ENCODE data around the gene PCAT7. TPM values are rescaled to one million over a fixed set of nuclear protein-coding genes. Genes with fewer than 3 reads are reported as not detected.
"Not testable (repeated sequence)": the region's sequence is repeated elsewhere in the genome, so short reads cannot be mapped to it uniquely, and the experiment has no call there.

Gene PCAT7
- total RNA-seq, 2 donors from 2014 or later, result not detected

- DNase-seq (no peak), ATAC-seq (no peak)
- H3K36me3 Mint-ChIP-seq (ENCODE audit: low read depth), result no peaks in the 10 kb centered on the region
- H3K27ac Mint-ChIP-seq, result no peak overlapping the region
- no peaks in the 10 kb centered on the region for H3K9me3 ChIP-seq (ENCODE audit: control insufficient read depth, low read length, poor library complexity, severe bottlenecking)
- no peak overlapping the region for H3K4me3 Mint-ChIP-seq
- H3K27me3 Mint-ChIP-seq, result peaks cover 21% of the 10 kb centered on the region
- H3K4me1 Mint-ChIP-seq, result no peaks in the 10 kb centered on the region
These were observed 20.0 kb upstream of the PCAT7 start for GRCh38 chr9:94534901-94535300.

GRCh38 chr9:94538908-94539307, 16.0 kb upstream of the PCAT7 start:
- ATAC-seq, result no peak
- no peaks in the 10 kb centered on the region for H3K9me3 ChIP-seq (ENCODE audit: control insufficient read depth, low read length, poor library complexity, severe bottlenecking)
- H3K4me1 Mint-ChIP-seq, result peaks cover 2% of the 10 kb centered on the region

GRCh38 chr9:94544335-94544734, 10.5 kb upstream of the PCAT7 start:
- not testable (repeated sequence) for ATAC-seq; H3K27ac Mint-ChIP-seq; H3K9me3 ChIP-seq (ENCODE audit: control insufficient read depth, low read length, poor library complexity, severe bottlenecking); DNase-seq; H3K4me1 Mint-ChIP-seq; H3K4me3 Mint-ChIP-seq; H3K36me3 Mint-ChIP-seq (ENCODE audit: low read depth)
- peaks cover 61% of the 10 kb centered on the region for H3K27me3 Mint-ChIP-seq

More at GRCh38 chr9:94538908-94539307, 16.0 kb upstream of the PCAT7 start:
- DNase-seq, result no peak
- Mint-ChIP-seq H3K36me3 (ENCODE audit: low read depth) (no peaks in the 10 kb centered on the region), H3K27ac (no peak overlapping the region), H3K4me3 (no peak overlapping the region), H3K27me3 (peaks cover 48% of the 10 kb centered on the region)

GRCh38 chr9:94545940-94546339, 8.9 kb upstream of the PCAT7 start:
- H3K36me3 Mint-ChIP-seq (ENCODE audit: low read depth), result no peaks in the 10 kb centered on the region
- ATAC-seq, result no peak
- H3K9me3 ChIP-seq (ENCODE audit: control insufficient read depth, low read length, poor library complexity, severe bottlenecking), result no peaks in the 10 kb centered on the region
- peaks cover 58% of the 10 kb centered on the region for H3K27me3 Mint-ChIP-seq
- H3K27ac Mint-ChIP-seq, result no peak overlapping the region
- H3K4me3 Mint-ChIP-seq, result no peak overlapping the region
- DNase-seq, result no peak
- peaks cover under 1% of the 10 kb centered on the region for H3K4me1 Mint-ChIP-seq

- no peaks in the 10 kb centered on the region for H3K36me3 Mint-ChIP-seq (ENCODE audit: low read depth)
- DNase-seq, result no peak
- H3K27ac Mint-ChIP-seq, result no peak overlapping the region
- H3K27me3 Mint-ChIP-seq, result peaks cover 63% of the 10 kb centered on the region
- H3K4me1 Mint-ChIP-seq, result no peaks in the 10 kb centered on the region
- H3K4me3 Mint-ChIP-seq, result no peak overlapping the region
- H3K9me3 ChIP-seq (ENCODE audit: control insufficient read depth, low read length, poor library complexity, severe bottlenecking), result no peaks in the 10 kb centered on the region
- no peak for ATAC-seq
These were observed 1.6 kb upstream of the PCAT7 start for GRCh38 chr9:94553029-94553938.

GRCh38 chr9:94554078-94554438, 825 bp upstream of the PCAT7 start:
- DNase-seq (no peak), ATAC-seq (no peak)
- Mint-ChIP-seq H3K27ac (no peak overlapping the region), H3K36me3 (ENCODE audit: low read depth) (no peaks in the 10 kb centered on the region), H3K27me3 (peaks cover 58% of the 10 kb centered on the region), H3K4me3 (no peak overlapping the region), H3K4me1 (no peaks in the 10 kb centered on the region)
- H3K9me3 ChIP-seq (ENCODE audit: control insufficient read depth, low read length, poor library complexity, severe bottlenecking), result no peaks in the 10 kb centered on the region

- ATAC-seq, result no peak
- no peaks in the 10 kb centered on the region for H3K9me3 ChIP-seq (ENCODE audit: control insufficient read depth, low read length, poor library complexity, severe bottlenecking)
- Mint-ChIP-seq H3K4me3 (no peak overlapping the region), H3K27ac (no peak overlapping the region), H3K4me1 (no peaks in the 10 kb centered on the region), H3K36me3 (ENCODE audit: low read depth) (no peaks in the 10 kb centered on the region), H3K27me3 (peaks cover 33% of the 10 kb centered on the region)
- no peak for DNase-seq
These were observed 2.5 kb downstream of the PCAT7 start for GRCh38 chr9:94557376-94557775.

- Mint-ChIP-seq H3K27ac (no peak overlapping the region), H3K27me3 (peaks cover 31% of the 10 kb centered on the region), H3K4me3 (no peak overlapping the region), H3K4me1 (no peaks in the 10 kb centered on the region), H3K36me3 (ENCODE audit: low read depth) (no peaks in the 10 kb centered on the region)
- H3K9me3 ChIP-seq (ENCODE audit: control insufficient read depth, low read length, poor library complexity, severe bottlenecking), result no peaks in the 10 kb centered on the region
- DNase-seq (no peak), ATAC-seq (no peak)
These were observed 5.4 kb downstream of the PCAT7 start for GRCh38 chr9:94560237-94560636.

- H3K9me3 ChIP-seq (ENCODE audit: control insufficient read depth, low read length, poor library complexity, severe bottlenecking), result no peaks in the 10 kb centered on the region
- DNase-seq, result no peak
- H3K4me1 Mint-ChIP-seq, result no peaks in the 10 kb centered on the region
- ATAC-seq, result no peak
- H3K27me3 Mint-ChIP-seq, result peaks cover 20% of the 10 kb centered on the region
- no peak overlapping the region for H3K27ac Mint-ChIP-seq
- no peaks in the 10 kb centered on the region for H3K36me3 Mint-ChIP-seq (ENCODE audit: low read depth)
- no peak overlapping the region for H3K4me3 Mint-ChIP-seq
These were observed 8.7 kb downstream of the PCAT7 start for GRCh38 chr9:94563548-94563947.

- not testable (repeated sequence) for H3K36me3 Mint-ChIP-seq (ENCODE audit: low read depth); H3K4me1 Mint-ChIP-seq; H3K9me3 ChIP-seq (ENCODE audit: control insufficient read depth, low read length, poor library complexity, severe bottlenecking); H3K27ac Mint-ChIP-seq; ATAC-seq; H3K4me3 Mint-ChIP-seq; DNase-seq
- peaks cover 20% of the 10 kb centered on the region for H3K27me3 Mint-ChIP-seq
These were observed 9.4 kb downstream of the PCAT7 start for GRCh38 chr9:94564279-94564678.

- no peak for ATAC-seq
- Mint-ChIP-seq H3K4me1 (no peaks in the 10 kb centered on the region), H3K27ac (no peak overlapping the region), H3K27me3 (peaks cover 21% of the 10 kb centered on the region), H3K36me3 (ENCODE audit: low read depth) (no peaks in the 10 kb centered on the region), H3K4me3 (no peak overlapping the region)
- no peak for DNase-seq
- H3K9me3 ChIP-seq (ENCODE audit: control insufficient read depth, low read length, poor library complexity, severe bottlenecking), result no peaks in the 10 kb centered on the region
These were observed 11.7 kb downstream of the PCAT7 start for GRCh38 chr9:94566550-94566949.

GRCh38 chr9:94567271-94567670, 12.4 kb downstream of the PCAT7 start:
- Mint-ChIP-seq H3K36me3 (ENCODE audit: low read depth) (no peaks in the 10 kb centered on the region), H3K27me3 (peaks cover 26% of the 10 kb centered on the region), H3K27ac (no peak overlapping the region), H3K4me1 (no peaks in the 10 kb centered on the region), H3K4me3 (no peak overlapping the region)
- H3K9me3 ChIP-seq (ENCODE audit: control insufficient read depth, low read length, poor library complexity, severe bottlenecking), result no peaks in the 10 kb centered on the region
- ATAC-seq (no peak), DNase-seq (no peak)

- no peaks in the 10 kb centered on the region for H3K4me1 Mint-ChIP-seq
- no peaks in the 10 kb centered on the region for H3K9me3 ChIP-seq (ENCODE audit: control insufficient read depth, low read length, poor library complexity, severe bottlenecking)
- no peak for ATAC-seq
- no peak overlapping the region for H3K27ac Mint-ChIP-seq
- DNase-seq, result no peak
- no peaks in the 10 kb centered on the region for H3K36me3 Mint-ChIP-seq (ENCODE audit: low read depth)
- peaks cover 22% of the 10 kb centered on the region for H3K27me3 Mint-ChIP-seq
- no peak overlapping the region for H3K4me3 Mint-ChIP-seq
These were observed 13.5 kb downstream of the PCAT7 start for GRCh38 chr9:94568250-94568889.

Data from T-helper 17 cell (primary cell).